Stimulated activated CD8-positive, alpha-beta memory T cell treated with anti-CD3 and anti-CD28 coated beads, Interleukin-15, amount 100 ng/mL, for 4 hours (primary cell): ENCODE data around the gene GCAT.
A peak's percentile ranks its signal among the peaks of the same experiment; 100 is the strongest.

Source experiments
- DNase-seq, 2 donors: peaks; one replicate each; pipeline ENCODE4 v3.0.0-alpha.2; 2020; ENCODE audit warnings: low read depth in 2 of 2

The GCAT gene

GRCh38 chr22:37809672-37810333, 2.1 kb downstream of the GCAT start:
- DNase-seq, result no peak

DNA sequence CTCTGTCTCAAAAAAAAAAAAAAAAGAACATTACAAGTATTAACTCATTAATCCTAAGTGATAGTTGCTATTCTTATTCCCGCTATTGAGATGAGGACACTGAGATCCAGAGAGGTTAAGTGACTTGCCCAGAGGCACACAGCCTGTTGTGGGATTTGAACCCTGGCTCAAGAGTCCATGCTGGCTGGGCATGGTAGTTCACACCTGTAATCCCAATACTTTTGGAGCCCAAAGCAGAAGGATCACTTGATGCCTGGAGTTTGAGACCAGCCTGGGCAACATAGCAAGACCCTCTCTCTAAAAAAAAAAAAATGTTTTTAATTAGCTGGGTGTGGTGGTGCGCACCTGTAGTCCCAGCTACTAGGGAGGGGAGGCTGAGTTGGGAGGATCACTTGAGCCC, 4.1 kb downstream of the GCAT start:
- no peak for DNase-seq

- no peak for DNase-seq
These were observed 5.3 kb downstream of the GCAT start for GRCh38 chr22:37812869-37813678.

- no peak for DNase-seq
These were observed 7.9 kb downstream of the GCAT start for GRCh38 chr22:37815593-37815992.

GRCh38 chr22:37816543-37817180, 8.9 kb downstream of the GCAT start:
- DNase-seq, result no peak

DNA sequence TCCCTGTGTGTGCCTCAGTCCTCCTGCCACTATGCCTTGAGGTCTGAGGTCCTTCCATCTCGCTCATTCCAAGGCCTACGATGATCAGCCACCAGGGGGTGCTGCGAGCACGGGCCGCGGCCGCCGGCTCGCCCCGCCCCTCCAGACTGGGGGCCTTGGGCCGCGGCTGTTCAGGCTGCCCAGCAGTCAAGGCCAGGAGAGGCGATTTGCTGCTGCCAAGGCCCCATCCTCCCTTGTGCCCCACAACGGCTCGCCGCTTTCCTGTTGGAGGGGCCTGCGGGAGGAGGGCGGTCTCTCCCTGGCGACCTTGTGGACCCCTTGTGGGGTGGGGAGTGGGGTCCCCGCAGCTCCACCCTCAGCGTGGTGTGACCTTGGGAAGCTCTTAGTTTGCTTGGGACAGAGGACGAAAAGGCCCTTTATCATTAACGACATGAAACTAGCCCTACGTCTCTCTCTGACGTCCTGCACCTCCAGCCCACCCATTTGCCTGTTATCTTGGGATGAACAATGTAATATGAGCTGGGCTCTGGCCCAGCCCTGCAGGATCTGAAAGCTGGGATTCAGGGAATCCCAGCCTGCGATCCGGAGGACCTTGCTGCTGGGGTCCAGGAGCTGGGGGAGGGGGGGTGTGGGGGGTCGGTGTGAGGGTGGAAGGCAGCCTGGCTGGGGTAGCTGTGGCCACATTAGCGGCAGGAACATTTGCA, 10.1 kb downstream of the GCAT start:
- DNase-seq, result peak; percentile 37 to 57

DNA sequence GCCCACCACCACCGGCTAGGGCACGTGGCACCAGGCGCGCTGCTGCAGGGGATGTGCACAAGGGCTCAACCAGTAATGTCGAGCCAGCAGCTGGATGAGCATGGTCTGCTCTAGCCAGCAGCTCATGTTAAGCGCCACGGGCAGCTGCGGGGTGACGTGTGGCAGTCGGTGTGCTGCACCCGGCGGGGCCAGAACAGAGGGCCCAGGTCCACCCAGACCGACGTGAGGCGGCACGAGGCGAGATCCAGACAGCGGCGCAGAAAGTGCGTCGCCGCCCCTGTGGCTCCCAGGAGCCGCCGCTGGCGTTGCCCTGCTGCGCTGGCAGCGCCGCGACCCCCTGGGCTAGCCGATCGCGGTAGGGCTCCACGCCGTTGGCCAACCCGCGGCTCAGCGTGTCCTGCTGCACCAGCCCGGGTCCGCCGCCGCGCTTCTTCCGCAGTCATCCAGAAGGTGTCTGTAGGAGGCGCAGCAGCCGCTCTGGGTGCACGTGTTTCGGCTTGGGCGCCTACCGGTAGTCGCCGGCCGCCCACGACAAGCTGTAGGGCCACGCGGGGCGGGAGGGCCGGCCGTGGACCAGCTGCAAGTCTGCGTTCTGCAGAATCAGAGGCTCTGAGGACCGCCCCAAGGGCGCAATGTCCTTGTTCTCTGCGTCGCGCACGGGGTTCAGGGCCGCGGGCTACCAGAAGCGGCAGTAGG, 10.8 kb downstream of the GCAT start:
- peak; percentile 27 to 28 for DNase-seq

DNA sequence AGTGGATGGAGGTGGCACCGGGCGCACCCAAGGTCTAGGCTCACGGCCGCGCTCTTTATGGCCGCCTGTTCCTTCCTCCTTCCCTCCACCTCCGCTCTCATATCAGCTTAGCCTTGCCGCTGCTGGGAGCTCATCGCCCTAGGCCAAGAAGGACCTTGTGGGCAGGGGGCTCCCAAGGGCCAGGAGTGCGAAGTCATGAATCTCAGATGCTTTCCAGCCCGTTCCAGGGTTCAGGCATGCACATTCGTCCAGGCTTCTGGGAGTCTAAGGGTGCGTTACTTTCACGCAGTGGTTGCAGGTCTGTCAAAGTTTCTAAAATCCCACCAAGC, 11.3 kb downstream of the GCAT start:
- DNase-seq, result no peak

DNA sequence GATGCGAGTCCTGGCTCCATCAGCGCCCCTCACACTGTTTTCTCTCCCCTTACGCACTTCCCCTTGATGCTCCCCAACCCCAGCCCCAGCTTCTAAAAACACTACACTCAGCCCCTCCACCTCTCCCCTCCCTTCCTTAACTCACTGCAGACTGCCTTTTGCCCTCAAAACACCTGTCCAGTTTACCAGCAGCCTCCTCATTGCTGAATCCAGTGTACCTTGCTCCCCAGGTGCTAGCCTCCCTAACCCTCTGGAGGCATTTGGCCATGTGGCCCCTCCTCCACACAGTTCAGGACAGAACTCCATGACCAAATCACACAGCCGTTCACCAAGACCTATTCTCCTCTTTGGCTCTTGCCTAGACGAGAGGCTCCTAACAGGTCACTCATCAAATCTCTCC, 12.6 kb downstream of the GCAT start:
- DNase-seq, result no peak

DNA sequence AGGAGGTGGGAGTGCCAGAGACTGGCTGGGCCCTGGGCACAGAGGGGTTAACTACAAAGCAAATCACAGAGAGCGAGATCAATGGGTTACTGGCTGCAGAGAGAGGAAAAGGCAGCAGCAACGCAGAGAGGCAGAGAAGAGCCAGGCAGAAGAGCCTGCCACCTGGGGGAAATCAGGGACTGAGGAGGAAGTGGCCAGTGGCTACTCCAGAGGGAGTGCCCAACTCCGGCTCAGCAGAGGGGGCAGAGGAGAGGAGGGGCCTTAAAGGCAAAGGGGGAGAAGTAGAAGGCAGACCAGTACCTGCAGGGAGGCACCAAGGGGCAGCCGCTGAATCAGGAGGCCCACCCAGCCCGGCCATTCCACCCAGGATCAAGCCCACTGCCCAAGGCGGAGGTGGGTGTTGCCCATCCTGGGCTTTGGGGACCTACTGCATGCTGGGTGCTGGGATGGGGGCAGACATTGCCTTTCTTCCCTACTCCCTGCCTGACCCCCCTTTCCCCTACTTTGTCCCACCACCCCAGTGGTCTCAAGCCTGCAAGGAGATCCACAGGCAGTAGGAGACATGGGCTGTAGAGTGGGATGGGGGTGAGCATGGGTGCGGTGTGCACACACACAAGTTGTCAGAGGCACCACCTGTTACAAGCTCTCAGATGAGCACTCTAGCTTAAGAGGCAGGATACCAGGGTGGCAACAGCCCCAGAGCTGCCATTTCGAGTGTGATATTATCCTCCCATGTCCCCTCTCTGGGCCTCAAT, 14.5 kb downstream of the GCAT start:
- no peak for DNase-seq

DNA sequence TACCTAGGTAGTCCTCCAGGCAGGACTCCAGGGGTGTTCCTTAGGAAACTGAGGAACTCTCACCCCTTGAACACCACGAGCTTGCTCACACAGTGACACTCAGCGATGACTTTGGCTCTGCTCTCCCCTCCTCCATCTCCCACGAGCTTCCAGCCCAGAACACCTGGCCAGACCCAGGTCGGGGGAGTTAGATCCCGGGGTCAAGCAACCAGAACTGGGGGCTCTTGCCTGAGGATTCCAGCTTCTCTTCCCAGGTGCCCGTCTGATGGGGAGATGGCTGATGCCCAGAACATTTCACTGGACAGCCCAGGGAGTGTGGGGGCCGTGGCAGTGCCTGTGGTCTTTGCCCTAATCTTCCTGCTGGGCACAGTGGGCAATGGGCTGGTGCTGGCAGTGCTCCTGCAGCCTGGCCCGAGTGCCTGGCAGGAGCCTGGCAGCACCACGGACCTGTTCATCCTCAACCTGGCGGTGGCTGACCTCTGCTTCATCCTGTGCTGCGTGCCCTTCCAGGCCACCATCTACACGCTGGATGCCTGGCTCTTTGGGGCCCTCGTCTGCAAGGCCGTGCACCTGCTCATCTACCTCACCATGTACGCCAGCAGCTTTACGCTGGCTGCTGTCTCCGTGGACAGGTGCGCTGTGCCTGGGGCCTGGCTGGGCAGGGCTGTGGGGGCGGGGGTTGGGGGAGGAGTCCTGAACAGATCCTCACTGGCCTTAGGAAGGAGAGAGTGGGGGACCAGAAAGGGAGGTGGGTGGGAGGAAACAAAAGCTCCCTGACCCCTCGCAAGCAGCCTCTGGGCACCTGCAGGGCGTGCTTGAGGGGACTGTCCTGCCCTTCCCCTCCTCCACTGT, 15.6 kb downstream of the GCAT start, which contains the start of gene GALR3:
TSS of gene GALR3 (plus strand) at position 249 of the 852 bp plus-strand sequence. CDS start at position 274, 25 bp downstream.
- DNase-seq, result no peak

DNA sequence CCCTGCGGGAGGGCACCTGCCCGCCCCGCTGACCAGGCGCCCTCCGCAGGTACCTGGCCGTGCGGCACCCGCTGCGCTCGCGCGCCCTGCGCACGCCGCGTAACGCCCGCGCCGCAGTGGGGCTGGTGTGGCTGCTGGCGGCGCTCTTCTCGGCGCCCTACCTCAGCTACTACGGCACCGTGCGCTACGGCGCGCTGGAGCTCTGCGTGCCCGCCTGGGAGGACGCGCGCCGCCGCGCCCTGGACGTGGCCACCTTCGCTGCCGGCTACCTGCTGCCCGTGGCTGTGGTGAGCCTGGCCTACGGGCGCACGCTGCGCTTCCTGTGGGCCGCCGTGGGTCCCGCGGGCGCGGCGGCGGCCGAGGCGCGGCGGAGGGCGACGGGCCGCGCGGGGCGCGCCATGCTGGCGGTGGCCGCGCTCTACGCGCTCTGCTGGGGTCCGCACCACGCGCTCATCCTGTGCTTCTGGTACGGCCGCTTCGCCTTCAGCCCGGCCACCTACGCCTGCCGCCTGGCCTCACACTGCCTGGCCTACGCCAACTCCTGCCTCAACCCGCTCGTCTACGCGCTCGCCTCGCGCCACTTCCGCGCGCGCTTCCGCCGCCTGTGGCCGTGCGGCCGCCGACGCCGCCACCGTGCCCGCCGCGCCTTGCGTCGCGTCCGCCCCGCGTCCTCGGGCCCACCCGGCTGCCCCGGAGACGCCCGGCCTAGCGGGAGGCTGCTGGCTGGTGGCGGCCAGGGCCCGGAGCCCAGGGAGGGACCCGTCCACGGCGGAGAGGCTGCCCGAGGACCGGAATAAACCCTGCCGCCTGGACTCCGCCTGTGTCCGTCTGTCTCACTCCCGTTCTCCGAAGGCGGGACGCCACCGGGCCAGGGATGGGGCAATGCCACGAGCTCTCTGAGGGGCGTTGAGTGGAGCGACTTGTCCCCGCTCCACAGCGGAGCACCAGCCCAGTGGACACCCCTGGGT, 17.2 kb downstream of the GCAT start:
- no peak for DNase-seq

- DNase-seq, result no peak
These were observed 19.3 kb downstream of the GCAT start for GRCh38 chr22:37827056-37827455.

GRCh38 chr22:37830093-37830842, 22.5 kb downstream of the GCAT start:
- DNase-seq, result no peak

DNA sequence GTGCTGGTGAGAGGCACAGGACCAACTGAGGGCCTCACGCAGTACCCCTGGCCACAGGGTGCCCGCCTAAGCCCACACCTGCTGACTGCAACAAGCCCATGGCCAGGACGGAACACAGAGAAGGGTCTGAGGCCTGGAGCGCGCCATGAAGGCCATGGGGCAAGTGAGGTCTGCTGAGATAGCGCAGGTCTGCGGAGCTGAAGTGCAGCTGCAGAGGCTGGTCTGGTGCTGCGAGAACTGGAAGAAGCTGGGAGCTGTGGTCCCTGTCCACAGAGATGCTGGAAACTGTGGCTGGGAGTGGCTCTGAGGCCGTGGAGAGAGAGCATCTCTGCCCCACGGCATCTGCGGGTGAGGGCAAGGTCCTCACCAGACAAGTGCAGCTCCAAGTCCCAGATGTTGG, 23.7 kb downstream of the GCAT start:
- DNase-seq, result no peak

- no peak for DNase-seq
These were observed 24.5 kb downstream of the GCAT start for GRCh38 chr22:37832022-37832857.
